ENCODE results near the gene HAND1. TPM values are rescaled to one million over a fixed set of nuclear protein-coding genes. Genes with fewer than 3 reads are reported as not detected.

The HAND1 gene
- total and polyA plus RNA-seq, 5 donors: 1.8 to 9.2 (median 2.7) TPM

GRCh38 chr5:154478752-154479159 lies 729 bp upstream of the HAND1 start:
- intact Hi-C loops (cut with DNase I): no loop called here
- peaks cover 9% of the 10 kb centered on the region for H3K4me1 ChIP-seq (ENCODE audit: control insufficient read depth, insufficient read depth, low read length)
- ATAC-seq: no peak
- H3K27me3 ChIP-seq (ENCODE audit: control insufficient read depth, insufficient read depth): no peaks in the 10 kb centered on the region
- 4% methylated on average over 27 of the region's 27 CpGs for WGBS
- no peak overlapping the region for H3K27ac ChIP-seq (ENCODE audit: low read length)
- H3K9me3 ChIP-seq (ENCODE audit: control insufficient read depth, low read length): no peaks in the 10 kb centered on the region
- peak in 1 of 3 donors; percentile 49 for DNase-seq
- H3K4me3 ChIP-seq (ENCODE audit: low read length): peak overlapping the region; percentile 46

- peaks cover 9% of the 10 kb centered on the region for H3K4me1 ChIP-seq (ENCODE audit: control insufficient read depth, insufficient read depth, low read length)
- peak; percentile 52 to 73 for ATAC-seq
These were observed 424 bp downstream of the HAND1 start for GRCh38 chr5:154477382-154478223.

DNA sequence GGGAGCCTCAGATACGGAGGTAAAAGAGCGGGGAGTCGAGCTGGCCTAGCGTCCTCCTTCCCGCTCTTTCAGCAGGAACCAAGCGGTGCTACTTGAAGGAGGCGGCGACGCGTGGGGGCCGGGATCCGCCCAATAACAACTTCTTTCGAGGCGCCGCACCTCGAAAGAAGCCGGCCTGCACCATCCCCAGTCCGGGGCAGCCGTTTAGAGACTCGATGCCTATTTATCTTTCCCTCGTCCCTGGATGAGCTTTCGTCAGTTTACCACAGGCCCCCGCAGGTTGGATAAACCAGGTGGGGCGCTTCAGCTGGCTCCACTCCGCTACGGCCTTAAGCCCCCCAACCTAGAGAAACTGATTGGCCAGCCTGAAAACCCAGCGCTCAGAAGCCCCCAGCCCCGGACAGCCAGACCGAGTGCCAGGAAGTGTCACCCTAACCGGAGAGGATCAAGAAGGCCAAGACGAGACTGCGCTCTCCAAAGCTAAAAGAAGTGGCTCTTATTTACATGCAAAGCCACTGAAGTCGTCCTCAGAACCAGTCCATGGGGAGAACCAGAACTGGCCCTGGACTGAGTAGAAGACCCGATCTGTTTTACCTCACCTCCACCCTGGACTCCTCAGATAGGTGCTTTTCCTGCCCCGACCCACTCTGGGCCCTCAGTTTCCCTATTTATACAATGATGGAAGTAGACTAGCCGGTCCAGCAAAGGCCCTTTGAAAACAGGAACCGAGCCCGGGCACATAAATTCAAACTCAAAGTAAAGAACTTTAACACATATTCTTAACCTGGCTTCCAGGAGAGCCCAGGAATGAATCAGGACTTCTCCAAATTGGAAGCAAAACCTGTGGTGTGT lies 1.4 kb downstream of the HAND1 start:
- H3K4me3 ChIP-seq (ENCODE audit: low read length): peak overlapping the region; percentile 46
- H3K27ac ChIP-seq (ENCODE audit: low read length): no peak overlapping the region
- no peak for ATAC-seq
- no peak for DNase-seq
- no peaks in the 10 kb centered on the region for H3K27me3 ChIP-seq (ENCODE audit: control insufficient read depth, insufficient read depth)
- no peaks in the 10 kb centered on the region for H3K9me3 ChIP-seq (ENCODE audit: control insufficient read depth, low read length)
- intact Hi-C loops (cut with DNase I): no loop called here
- 9% methylated on average over 38 of the region's 38 CpGs for WGBS
- H3K4me1 ChIP-seq (ENCODE audit: control insufficient read depth, insufficient read depth, low read length): peaks cover 9% of the 10 kb centered on the region

More at GRCh38 chr5:154477382-154478223, 424 bp downstream of the HAND1 start:
- Histone ChIP-seq H3K9me3 (ENCODE audit: control insufficient read depth, low read length) (no peaks in the 10 kb centered on the region), H3K27me3 (ENCODE audit: control insufficient read depth, insufficient read depth) (no peaks in the 10 kb centered on the region), H3K27ac (ENCODE audit: low read length) (no peak overlapping the region), H3K4me3 (ENCODE audit: low read length) (peak overlapping the region; percentile 46)
- 2% methylated on average over 68 of the region's 68 CpGs for WGBS
- intact Hi-C loops (cut with DNase I): no loop called here
- DNase-seq: peak; percentile 41 to 74 (median 63)

- ATAC-seq (no peak), DNase-seq (peak in 1 of 3 donors; percentile 35)
- WGBS: 15% methylated on average over 46 of the region's 46 CpGs
- Histone ChIP-seq H3K4me1 (ENCODE audit: control insufficient read depth, insufficient read depth, low read length) (peaks cover 9% of the 10 kb centered on the region), H3K27ac (ENCODE audit: low read length) (no peak overlapping the region), H3K9me3 (ENCODE audit: control insufficient read depth, low read length) (no peaks in the 10 kb centered on the region), H3K27me3 (ENCODE audit: control insufficient read depth, insufficient read depth) (no peaks in the 10 kb centered on the region), H3K4me3 (ENCODE audit: low read length) (no peak overlapping the region)
- intact Hi-C loops (cut with DNase I): no loop called here
These were observed 2.3 kb downstream of the HAND1 start for GRCh38 chr5:154475591-154476353.

GRCh38 chr5:154474396-154475334 lies 3.4 kb downstream of the HAND1 start:
- H3K4me3 ChIP-seq (ENCODE audit: low read length): no peak overlapping the region
- DNase-seq (no peak), ATAC-seq (no peak)
- no peak overlapping the region for H3K27ac ChIP-seq (ENCODE audit: low read length)
- peaks cover 9% of the 10 kb centered on the region for H3K4me1 ChIP-seq (ENCODE audit: control insufficient read depth, insufficient read depth, low read length)
- no peaks in the 10 kb centered on the region for H3K9me3 ChIP-seq (ENCODE audit: control insufficient read depth, low read length)
- WGBS: 22% methylated on average over 17 of the region's 17 CpGs
- H3K27me3 ChIP-seq (ENCODE audit: control insufficient read depth, insufficient read depth): no peaks in the 10 kb centered on the region
- intact Hi-C loops (cut with DNase I): loop anchor here in 1 of 4 donors (5.0 kb wide), 1 partner anchor 133 kb away; no protein-coding TSS in a partner anchor

GRCh38 chr5:154473581-154474283 lies 4.3 kb downstream of the HAND1 start:
- Histone ChIP-seq H3K4me1 (ENCODE audit: control insufficient read depth, insufficient read depth, low read length) (peaks cover 7% of the 10 kb centered on the region), H3K27ac (ENCODE audit: low read length) (no peak overlapping the region), H3K9me3 (ENCODE audit: control insufficient read depth, low read length) (no peaks in the 10 kb centered on the region), H3K4me3 (ENCODE audit: low read length) (peak overlapping the region; percentile 12), H3K27me3 (ENCODE audit: control insufficient read depth, insufficient read depth) (no peaks in the 10 kb centered on the region)
- intact Hi-C loops (cut with DNase I): loop anchor here in 1 of 4 donors (5.0 kb wide), 1 partner anchor 134 kb away; no protein-coding TSS in a partner anchor
- DNase-seq: peak in 1 of 3 donors; percentile 29
- no peak for ATAC-seq
- 21% methylated on average over 40 of the region's 40 CpGs for WGBS

- intact Hi-C loops (cut with DNase I): loop anchor here in 1 of 4 donors (5.0 kb wide), 1 partner anchor 134 kb away; no protein-coding TSS in a partner anchor
- DNase-seq (peak in 1 of 3 donors; percentile 42), ATAC-seq (peak in 1 of 2 donors; percentile 42)
- Histone ChIP-seq H3K4me3 (ENCODE audit: low read length) (peak overlapping the region; percentile 12), H3K27ac (ENCODE audit: low read length) (no peak overlapping the region), H3K27me3 (ENCODE audit: control insufficient read depth, insufficient read depth) (no peaks in the 10 kb centered on the region), H3K9me3 (ENCODE audit: control insufficient read depth, low read length) (no peaks in the 10 kb centered on the region), H3K4me1 (ENCODE audit: control insufficient read depth, insufficient read depth, low read length) (peaks cover 7% of the 10 kb centered on the region)
- WGBS: 8% methylated on average over 35 of the region's 35 CpGs
These were observed 5.0 kb downstream of the HAND1 start for GRCh38 chr5:154472871-154473580.

DNA sequence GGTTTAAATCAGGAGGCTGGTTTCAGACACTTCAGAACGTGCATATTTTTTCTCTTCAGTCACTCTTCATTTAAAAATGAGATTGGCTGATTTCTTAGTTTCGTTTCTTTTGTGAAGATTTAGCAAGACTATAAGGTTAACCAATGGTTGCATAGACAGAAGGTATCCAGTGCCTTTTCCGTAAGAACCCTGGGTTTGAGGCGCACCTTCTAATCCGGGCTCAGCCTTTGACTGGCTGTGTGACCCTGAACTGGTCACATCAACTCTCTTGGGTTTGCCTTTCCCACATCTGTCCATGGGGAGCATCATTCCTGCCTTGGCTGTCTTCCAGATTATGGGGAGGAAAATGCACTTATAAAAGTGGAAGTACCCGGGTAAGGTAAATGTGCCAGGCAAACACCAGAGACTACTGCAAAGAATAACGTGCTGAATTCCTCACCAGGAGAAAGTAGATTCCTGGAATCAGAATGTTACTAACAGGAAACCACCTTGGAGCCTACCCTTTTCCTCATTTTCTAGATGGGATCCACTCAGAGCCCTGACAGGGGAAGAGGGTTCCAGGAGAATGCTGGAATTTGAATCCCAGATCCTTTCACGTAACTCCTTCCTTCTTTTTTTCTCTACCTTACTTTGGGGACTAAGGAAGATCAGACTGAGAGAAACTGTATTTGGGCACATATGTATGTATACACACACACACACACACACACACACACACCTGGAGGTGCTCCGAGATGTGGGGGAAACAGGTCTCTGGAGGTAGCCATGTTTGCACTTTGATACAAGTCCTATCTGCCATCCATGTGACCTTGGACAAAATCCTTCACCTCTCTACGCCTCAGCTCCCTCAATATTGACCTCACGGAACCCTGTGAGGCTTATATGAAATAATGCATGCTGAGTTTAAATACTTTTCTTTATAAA lies 6.8 kb downstream of the HAND1 start:
- ATAC-seq (no peak), DNase-seq (no peak)
- intact Hi-C loops (cut with DNase I): loop anchor here in 1 of 4 donors (5.0 kb wide), 1 partner anchor 136 kb away; no protein-coding TSS in a partner anchor
- no peak overlapping the region for H3K27ac ChIP-seq (ENCODE audit: low read length)
- peaks cover 4% of the 10 kb centered on the region for H3K4me1 ChIP-seq (ENCODE audit: control insufficient read depth, insufficient read depth, low read length)
- 30% methylated on average over 11 of the region's 11 CpGs for WGBS
- no peaks in the 10 kb centered on the region for H3K9me3 ChIP-seq (ENCODE audit: control insufficient read depth, low read length)
- no peaks in the 10 kb centered on the region for H3K27me3 ChIP-seq (ENCODE audit: control insufficient read depth, insufficient read depth)
- H3K4me3 ChIP-seq (ENCODE audit: low read length): no peak overlapping the region
